ENCODE measurements around the gene XRN2. TPM values are rescaled to one million over a fixed set of nuclear protein-coding genes. Genes with fewer than 3 reads are reported as not detected.

The XRN2 gene
- total and polyA plus RNA-seq, 4 donors, result 12.6 to 62.2 (median 53.6) TPM

GRCh38 chr20:21266191-21266536, 37.0 kb upstream of the XRN2 start:
- Histone ChIP-seq H3K4me1 (ENCODE audit: control insufficient read depth in 5 of 5, insufficient read depth in 5 of 5, low read length in 5 of 5) (no peaks in the 10 kb centered on the region), H3K27ac (ENCODE audit: low read depth in 1 of 2, low read length in 1 of 2) (no peak overlapping the region), H3K9ac (ENCODE audit: insufficient read depth in 1 of 2, low read length in 2 of 2) (no peak overlapping the region), H3K27me3 (ENCODE audit: control insufficient read depth in 3 of 3, insufficient read depth in 3 of 3, low read length in 2 of 3) (no peaks in the 10 kb centered on the region), H3K4me3 (no peak overlapping the region), H3K9me3 (ENCODE audit: control insufficient read depth in 4 of 4, insufficient read depth in 3 of 4, low read length in 3 of 4) (peaks cover 0 to 4% (median 0%) of the 10 kb centered on the region in 4 donors), H3K36me3 (ENCODE audit: control insufficient read depth in 4 of 4, insufficient read depth in 4 of 4, low read length in 4 of 4) (no peaks in the 10 kb centered on the region)
- TF ChIP-seq CTCF (IDR thresholded peaks at IDR 0.05; ENCODE audit: control extremely low read depth, extremely low read depth), result no peak
- ATAC-seq (ENCODE audit: insufficient read depth, low FRiP score), result no peak
- WGBS, 2 donors, result 92 to 95% methylated on average over 5 of the region's 5 CpGs
- DNase-seq, result no peak

GRCh38 chr20:21269772-21270171, 33.4 kb upstream of the XRN2 start:
- Histone ChIP-seq H3K9me3 (ENCODE audit: control insufficient read depth in 4 of 4, insufficient read depth in 3 of 4, low read length in 3 of 4) (peaks cover 0 to 14% (median 0%) of the 10 kb centered on the region in 4 donors), H3K9ac (ENCODE audit: insufficient read depth in 1 of 2, low read length in 2 of 2) (no peak overlapping the region), H3K36me3 (ENCODE audit: control insufficient read depth in 4 of 4, insufficient read depth in 4 of 4, low read length in 4 of 4) (no peaks in the 10 kb centered on the region), H3K4me1 (ENCODE audit: control insufficient read depth in 5 of 5, insufficient read depth in 5 of 5, low read length in 5 of 5) (no peaks in the 10 kb centered on the region), H3K4me3 (no peak overlapping the region), H3K27ac (ENCODE audit: low read depth in 1 of 2, low read length in 1 of 2) (no peak overlapping the region), H3K27me3 (ENCODE audit: control insufficient read depth in 3 of 3, insufficient read depth in 3 of 3, low read length in 2 of 3) (peaks cover 0 to 4% (median 0%) of the 10 kb centered on the region in 3 donors)
- WGBS, 2 donors, result 49 to 63% methylated on average over 2 of the region's 2 CpGs
- no peak for TF ChIP-seq CTCF (IDR thresholded peaks at IDR 0.05; ENCODE audit: control extremely low read depth, extremely low read depth)
- ATAC-seq (ENCODE audit: insufficient read depth, low FRiP score) (no peak), DNase-seq (no peak)

- Histone ChIP-seq H3K9ac (ENCODE audit: insufficient read depth in 1 of 2, low read length in 2 of 2) (no peak overlapping the region), H3K27ac (ENCODE audit: low read depth in 1 of 2, low read length in 1 of 2) (no peak overlapping the region), H3K4me3 (no peak overlapping the region), H3K4me1 (ENCODE audit: control insufficient read depth in 5 of 5, insufficient read depth in 5 of 5, low read length in 5 of 5) (no peaks in the 10 kb centered on the region), H3K9me3 (ENCODE audit: control insufficient read depth in 4 of 4, insufficient read depth in 3 of 4, low read length in 3 of 4) (peaks cover 0 to 14% (median 0%) of the 10 kb centered on the region in 4 donors), H3K36me3 (ENCODE audit: control insufficient read depth in 4 of 4, insufficient read depth in 4 of 4, low read length in 4 of 4) (no peaks in the 10 kb centered on the region), H3K27me3 (ENCODE audit: control insufficient read depth in 3 of 3, insufficient read depth in 3 of 3, low read length in 2 of 3) (peaks cover 0 to 4% (median 0%) of the 10 kb centered on the region in 3 donors)
- 88 to 95% methylated on average over 8 of the region's 8 CpGs for WGBS, 2 donors
- ATAC-seq (ENCODE audit: insufficient read depth, low FRiP score), result no peak
- TF ChIP-seq CTCF (IDR thresholded peaks at IDR 0.05; ENCODE audit: control extremely low read depth, extremely low read depth), result no peak
- DNase-seq, result no peak
Observed at GRCh38 chr20:21270806-21271205, 32.3 kb upstream of the XRN2 start.

- TF ChIP-seq CTCF (IDR thresholded peaks at IDR 0.05; ENCODE audit: control extremely low read depth, extremely low read depth), result no peak
- peaks cover 0 to 10% (median 0%) of the 10 kb centered on the region in 4 donors for H3K9me3 ChIP-seq (ENCODE audit: control insufficient read depth in 4 of 4, insufficient read depth in 3 of 4, low read length in 3 of 4)
- no peak overlapping the region for H3K9ac ChIP-seq (ENCODE audit: insufficient read depth in 1 of 2, low read length in 2 of 2)
- peaks cover 0 to 4% (median 0%) of the 10 kb centered on the region in 3 donors for H3K27me3 ChIP-seq (ENCODE audit: control insufficient read depth in 3 of 3, insufficient read depth in 3 of 3, low read length in 2 of 3)
- ATAC-seq (ENCODE audit: insufficient read depth, low FRiP score) (no peak), DNase-seq (no peak)
- no peaks in the 10 kb centered on the region for H3K36me3 ChIP-seq (ENCODE audit: control insufficient read depth in 4 of 4, insufficient read depth in 4 of 4, low read length in 4 of 4)
- no peak overlapping the region for H3K4me3 ChIP-seq
- no peaks in the 10 kb centered on the region for H3K4me1 ChIP-seq (ENCODE audit: control insufficient read depth in 5 of 5, insufficient read depth in 5 of 5, low read length in 5 of 5)
- H3K27ac ChIP-seq (ENCODE audit: low read depth in 1 of 2, low read length in 1 of 2), result no peak overlapping the region
Observed at GRCh38 chr20:21272279-21272678, 30.9 kb upstream of the XRN2 start.
